Lung (tissue), 12 donors: ENCODE measurements around the gene CNGA3. TPM values are rescaled to one million over a fixed set of nuclear protein-coding genes. Genes with fewer than 3 reads are reported as not detected.
A peak's percentile ranks its signal among the peaks of the same experiment; 100 is the strongest.

ENCODE experiments used
- ATAC-seq: fragments of 200-7000 bp; cut with Tn5 transposase; one replicate; pipeline ENCODE4 v1.9.1; 2020; ENCODE audit warnings: moderate number of reproducible peaks; ENCODE audit not compliant: insufficient read depth, low FRiP score
- DNase-seq, 3 donors: peaks; one replicate each; pipeline ENCODE4 v3.0.0-alpha.2; 2013 to 2017
- H3K27ac ChIP-seq, 2 donors: one replicate each; pipeline ENCODE4 v1.5.1; 2013; ENCODE audit warnings: mild to moderate bottlenecking in 2 of 2, moderate library complexity in 2 of 2, control low read depth in 1 of 2, inconsistent platforms in 1 of 2, low read depth in 1 of 2, low read length in 1 of 2
- H3K27me3 ChIP-seq, 3 donors: one replicate each; pipeline ENCODE4 v1.5.1; 2013; ENCODE audit warnings: low read length in 2 of 3; ENCODE audit not compliant: control insufficient read depth in 3 of 3, insufficient read depth in 3 of 3
- H3K36me3 ChIP-seq, 4 donors: one replicate each; pipeline ENCODE4 v1.5.1; 2013; ENCODE audit warnings: low read length in 4 of 4, mild to moderate bottlenecking in 1 of 4, moderate library complexity in 1 of 4; ENCODE audit not compliant: control insufficient read depth in 4 of 4, insufficient read depth in 4 of 4
- H3K4me1 ChIP-seq, 5 donors: one replicate each; pipeline ENCODE4 v1.5.1; 2013; ENCODE audit warnings: low read length in 5 of 5, mild to moderate bottlenecking in 2 of 5, moderate library complexity in 1 of 5; ENCODE audit not compliant: control insufficient read depth in 5 of 5, insufficient read depth in 5 of 5
- H3K4me3 ChIP-seq: one replicate; pipeline ENCODE4 v1.5.1; 2013; ENCODE audit warnings: mild to moderate bottlenecking, control low read depth, moderate library complexity
- H3K9ac ChIP-seq, 2 donors: one replicate each; pipeline ENCODE4 v1.5.1; 2013; ENCODE audit warnings: low read length in 2 of 2, control low read depth in 1 of 2; ENCODE audit not compliant: insufficient read depth in 1 of 2
- H3K9me3 ChIP-seq, 4 donors: one replicate each; pipeline ENCODE4 v1.5.1; 2013; ENCODE audit warnings: low read length in 3 of 4, mild to moderate bottlenecking in 1 of 4, moderate library complexity in 1 of 4; ENCODE audit not compliant: control insufficient read depth in 4 of 4, insufficient read depth in 3 of 4
- CTCF ChIP-seq: IDR thresholded peaks from 2 replicates; pipeline ENCODE4 v1.5.1; 2012; ENCODE audit warnings: mild to moderate bottlenecking; ENCODE audit errors: control extremely low read depth, extremely low read depth
- WGBS, 2 donors: extraction: QIAGEN DNeasy Blood & Tissue Kit; methylation state at CpG; one replicate each; pipeline ENCODE4 v1.1.7; 2013; 5-methylcytosine and 5-hydroxymethylcytosine counted together
- polyA plus RNA-seq, 2 donors: library from polyadenylated mRNA; stranded (reverse); fragments of 200-250 nt; gene quantifications; one replicate each; pipeline ENCODE4 v1.2.1, GENCODE V29; 2013
- total RNA-seq, 2 donors: library from RNA; depleted of rRNA in 1 of 2; stranded (reverse); fragments of >200 nt in 1 of 2; gene quantifications; one replicate each; pipeline ENCODE4 v1.2.1, GENCODE V29; 2014 to 2021
- donor health status: control.
- donor health status: control.
- donor health status: Bipolar disorder and iron deficiency.
- donor health status: healthy.
- donor health status: DM: yes; HTN: yes; CAD: no.

The CNGA3 gene
- total and polyA plus RNA-seq, 4 donors, result 0.06 to 0.40 (median 0.18) TPM

GRCh38 chr2:98416383-98417159 lies 70.3 kb downstream of the CNGA3 start:
- DNase-seq, result no peak
- H3K9me3 ChIP-seq, result peaks cover 0 to 3% (median 0%) of the 10 kb centered on the region in 4 donors
- no peak overlapping the region for H3K4me3 ChIP-seq
- no peaks in the 10 kb centered on the region for H3K27me3 ChIP-seq
- WGBS, 2 donors, result 87 to 96% methylated on average over 2 of the region's 2 CpGs
- ATAC-seq, result no peak
- TF ChIP-seq CTCF, result no peak
- peaks cover 0 to 5% (median 0%) of the 10 kb centered on the region in 5 donors for H3K4me1 ChIP-seq
- H3K36me3 ChIP-seq, result no peaks in the 10 kb centered on the region
- no peak overlapping the region for H3K9ac ChIP-seq
- H3K27ac ChIP-seq, result no peak overlapping the region

DNA sequence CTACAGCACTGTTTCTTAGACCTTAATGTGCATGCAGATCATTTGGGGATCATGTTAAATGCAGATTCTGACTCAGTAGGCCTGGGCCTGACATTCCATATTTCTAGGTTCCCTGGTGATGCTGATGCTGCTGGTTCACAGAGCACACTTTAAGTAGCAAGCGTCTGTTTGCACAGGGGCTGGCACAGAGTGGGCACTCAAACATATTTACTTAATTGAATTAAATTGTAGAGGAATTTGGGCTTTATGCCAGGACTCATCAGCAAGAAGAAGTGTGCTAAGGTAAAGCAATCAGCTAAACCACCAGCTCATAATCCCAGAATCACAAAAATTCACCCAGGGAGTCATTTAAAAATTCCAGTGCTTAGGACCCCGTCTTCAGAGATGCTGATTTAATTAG lies 73.3 kb downstream of the CNGA3 start:
- no peak overlapping the region for H3K9ac ChIP-seq
- no peak for TF ChIP-seq CTCF

DNA sequence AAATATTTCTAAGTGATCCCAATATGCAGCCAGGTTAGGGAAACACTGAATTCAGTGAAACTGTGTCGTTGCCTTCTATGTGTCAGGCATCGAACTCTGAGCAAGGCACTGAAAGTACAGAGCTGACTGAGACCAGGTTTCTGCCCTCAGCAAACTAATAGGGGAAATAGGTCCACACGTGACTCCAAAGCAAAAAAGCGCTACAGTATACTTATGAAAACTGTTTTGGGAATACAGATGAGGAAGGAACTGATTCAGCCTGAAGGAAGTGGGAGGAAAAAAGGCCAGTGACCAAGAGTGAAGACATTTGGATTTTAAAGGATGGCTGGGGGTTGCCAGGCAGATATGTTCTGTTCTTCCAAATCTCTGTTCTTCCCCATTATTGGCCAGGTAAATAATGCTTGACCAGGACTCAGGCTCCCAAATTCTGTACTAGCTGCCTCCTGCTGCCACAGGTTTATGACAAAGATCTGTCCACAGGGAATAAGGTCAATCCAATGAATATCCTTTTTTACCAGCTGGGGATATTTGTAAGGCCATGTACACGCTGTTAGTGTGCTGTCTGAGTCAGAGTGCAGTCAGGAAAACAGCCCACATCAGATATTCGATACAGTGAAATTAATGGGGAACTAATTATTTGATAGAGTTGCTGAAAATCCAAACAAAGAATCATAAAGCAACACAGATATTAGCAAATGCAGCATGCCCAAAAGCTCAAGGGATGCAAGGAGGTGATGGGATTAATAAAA lies 73.9 kb downstream of the CNGA3 start:
- H3K27ac ChIP-seq, result no peak overlapping the region
- H3K27me3 ChIP-seq, result no peaks in the 10 kb centered on the region
- H3K9me3 ChIP-seq, result peaks cover 0 to 1% (median 0%) of the 10 kb centered on the region in 4 donors
- ATAC-seq, result no peak
- no peak overlapping the region for H3K4me3 ChIP-seq
- no peak overlapping the region for H3K9ac ChIP-seq
- 65 to 73% methylated on average over 6 of the region's 6 CpGs for WGBS, 2 donors
- no peak for TF ChIP-seq CTCF
- H3K36me3 ChIP-seq, result no peaks in the 10 kb centered on the region
- peaks cover 0 to 5% (median 0%) of the 10 kb centered on the region in 5 donors for H3K4me1 ChIP-seq
- no peak for DNase-seq

More for the DNA sequence above, 73.3 kb downstream of the CNGA3 start:
- Histone ChIP-seq H3K36me3 (no peaks in the 10 kb centered on the region), H3K27me3 (no peaks in the 10 kb centered on the region), H3K27ac (no peak overlapping the region), H3K4me3 (no peak overlapping the region), H3K4me1 (peaks cover 0 to 5% (median 0%) of the 10 kb centered on the region in 5 donors), H3K9me3 (peaks cover 0 to 3% (median 0%) of the 10 kb centered on the region in 4 donors)
- no peak for ATAC-seq
- peak in 2 of 3 donors; percentile 8 to 34 for DNase-seq
- WGBS, 2 donors, result 68 to 83% methylated on average over 2 of the region's 2 CpGs
